H1 (cell line): Measurements from ENCODE around the gene SPHKAP. TPM values are rescaled to one million over a fixed set of nuclear protein-coding genes. Genes with fewer than 3 reads are reported as not detected.

Experiments
- CTCF ChIA-PET: fragments of 300-600 bp; sonication (Branson Sonifier 250); formaldehyde crosslinking; loops from one replicate; lab custom pipeline; 2021; ENCODE audit not compliant: partially characterized antibody; lab: Charles Lee
- POLR2A ChIA-PET: fragments of 300-600 bp; sonication (Branson Sonifier 250); formaldehyde crosslinking; loops from one replicate; lab custom pipeline; 2021; ENCODE audit warnings: inconsistent platforms; ENCODE audit not compliant: partially characterized antibody; lab: Charles Lee
- DNase-seq, 2 experiments: peaks; one replicate each; pipeline versions ENCODE4 v3.0.0 to v3.0.0-alpha.2; 2010 to 2022; ENCODE audit warnings: low spot score in 2 of 2, low read depth in 1 of 2, mixed read lengths in 1 of 2
- FAIRE-seq: peaks from 2 replicates; lab custom pipeline; 2011; peaks lifted over from hg19 to GRCh38; lab: Jason Lieb, UNC
- H2AFZ ChIP-seq: 2 replicates; pipeline ENCODE4 v1.8.1; 2012; ENCODE audit warnings: low read length, inconsistent platforms
- H2AK5ac ChIP-seq: 2 replicates; pipeline ENCODE4 v1.6.1; 2013; ENCODE audit warnings: low read depth, low read length
- H2BK120ac ChIP-seq: replicated peaks from 2 replicates; pipeline ENCODE3; 2013; ENCODE audit warnings: low read depth, low read length, inconsistent platforms
- H2BK12ac ChIP-seq: 2 replicates; pipeline ENCODE4 v1.6.1; 2013; ENCODE audit warnings: low read depth, low read length
- H2BK15ac ChIP-seq: 2 replicates; pipeline ENCODE4 v1.6.1; 2013; ENCODE audit warnings: low read length
- H2BK20ac ChIP-seq: 2 replicates; pipeline ENCODE4 v1.6.1; 2013; ENCODE audit warnings: low read length
- H2BK5ac ChIP-seq: 2 replicates; pipeline ENCODE4 v1.6.1; 2013; ENCODE audit warnings: low read depth, low read length
- H3K14ac ChIP-seq: 2 replicates; pipeline ENCODE4 v1.6.1; 2013; ENCODE audit warnings: inconsistent platforms; ENCODE audit not compliant: insufficient read length
- H3K18ac ChIP-seq: 2 replicates; pipeline ENCODE4 v1.6.1; 2013; ENCODE audit warnings: low read length; ENCODE audit errors: extremely low read depth
- H3K23ac ChIP-seq: 2 replicates; pipeline ENCODE4 v1.6.1; 2013; ENCODE audit warnings: inconsistent platforms; ENCODE audit not compliant: insufficient read length
- H3K23me2 ChIP-seq: 2 replicates; pipeline ENCODE4 v1.6.1; 2013; ENCODE audit warnings: low read depth, low read length
- H3K27ac ChIP-seq: 2 replicates; pipeline ENCODE4 v1.6.1; 2011; ENCODE audit warnings: low read depth, low read length, inconsistent platforms
- H3K27me3 ChIP-seq, 4 experiments: replicated peaks in 1 of 4; 1 replicate in 1 of 4; 2 replicates in 3 of 4; pipeline versions ENCODE4 v1.6.1 to v1.8.1; 2011 to 2013; ENCODE audit warnings: low read length in 3 of 4, mild to moderate bottlenecking in 3 of 4, inconsistent platforms in 2 of 4, mixed read lengths in 2 of 4, moderate library complexity in 1 of 4; ENCODE audit not compliant: control insufficient read depth in 3 of 4, insufficient read depth in 3 of 4; ENCODE audit errors: extremely low read depth in 1 of 4
- H3K36me3 ChIP-seq, 4 experiments: 2 replicates each; pipeline versions ENCODE4 v1.6.1 to v1.8.1; 2011 to 2013; ENCODE audit warnings: mild to moderate bottlenecking in 4 of 4, low read length in 3 of 4, moderate library complexity in 2 of 4, control low read depth in 1 of 4, inconsistent platforms in 1 of 4; ENCODE audit not compliant: insufficient read depth in 4 of 4, control insufficient read depth in 2 of 4
- H3K4ac ChIP-seq: replicated peaks from 2 replicates; pipeline ENCODE3; 2013; ENCODE audit warnings: low read length, low read depth, mixed read lengths, inconsistent platforms; ENCODE audit not compliant: insufficient read length
- H3K4me1 ChIP-seq, 4 experiments: replicated peaks in 1 of 4; 1 replicate in 1 of 4; 2 replicates in 3 of 4; pipeline versions ENCODE4 v1.6.1 to v1.8.1; 2011 to 2013; ENCODE audit warnings: low read length in 3 of 4, inconsistent platforms in 2 of 4, mixed read lengths in 1 of 4; ENCODE audit not compliant: insufficient read depth in 4 of 4, control insufficient read depth in 3 of 4
- H3K4me2 ChIP-seq, 2 experiments: 2 replicates each; pipeline versions ENCODE4 v1.6.1 to v1.8.1; 2011 to 2013; ENCODE audit warnings: low read depth in 2 of 2, low read length in 2 of 2, control low read depth in 1 of 2, inconsistent platforms in 1 of 2, mild to moderate bottlenecking in 1 of 2; ENCODE audit not compliant: insufficient read depth in 1 of 2
- H3K4me3 ChIP-seq, 4 experiments: fragments of 200-600, 300-600 bp in 1 of 4; sonication (generic), shearing (Covaris generic), sonication (Bioruptor Twin) in 1 of 4; 2 replicates each; pipeline versions ENCODE4 v1.5.1 to v1.8.1; 2011 to 2016; ENCODE audit warnings: low read length in 4 of 4, low read depth in 3 of 4, control low read depth in 2 of 4, inconsistent platforms in 2 of 4, mild to moderate bottlenecking in 2 of 4, mixed read lengths in 1 of 4, moderate library complexity in 1 of 4; ENCODE audit not compliant: insufficient read depth in 2 of 4; ENCODE audit errors: extremely low read depth in 1 of 4
- H3K56ac ChIP-seq: replicated peaks from 2 replicates; pipeline ENCODE3; 2013; ENCODE audit warnings: low read depth, mild to moderate bottlenecking, mixed read lengths, low read length, inconsistent platforms; ENCODE audit not compliant: insufficient read length
- H3K79me1 ChIP-seq: 2 replicates; pipeline ENCODE4 v1.6.1; 2013; ENCODE audit warnings: low read depth, low read length, control low read depth
- H3K79me2 ChIP-seq, 2 experiments: 2 replicates each; pipeline versions ENCODE4 v1.6.1 to v1.8.1; 2012 to 2013; ENCODE audit warnings: low read length in 2 of 2, mild to moderate bottlenecking in 2 of 2, inconsistent platforms in 1 of 2; ENCODE audit not compliant: insufficient read depth in 2 of 2, control insufficient read depth in 1 of 2
- H3K9ac ChIP-seq, 4 experiments: replicated peaks in 1 of 4; 1 replicate in 1 of 4; 2 replicates in 3 of 4; pipeline versions ENCODE4 v1.6.1 to v1.8.1; 2011 to 2013; ENCODE audit warnings: low read depth in 3 of 4, low read length in 3 of 4, control low read depth in 2 of 4, mild to moderate bottlenecking in 2 of 4, moderate library complexity in 2 of 4, inconsistent platforms in 1 of 4; ENCODE audit errors: extremely low read depth in 1 of 4
- H3K9me3 ChIP-seq, 2 experiments: 2 replicates each; pipeline versions ENCODE4 v1.6.1 to v1.8.1; 2012 to 2013; ENCODE audit warnings: mild to moderate bottlenecking in 2 of 2, moderate library complexity in 2 of 2, control low read depth in 1 of 2, inconsistent platforms in 1 of 2, low read depth in 1 of 2, low read length in 1 of 2, mixed read lengths in 1 of 2; ENCODE audit not compliant: insufficient read depth in 2 of 2
- H4K20me1 ChIP-seq, 2 experiments: replicated peaks in 1 of 2; 2 replicates each; pipeline versions ENCODE3 to v1.8.1; 2011 to 2013; ENCODE audit warnings: inconsistent platforms in 2 of 2, low read length in 2 of 2, mild to moderate bottlenecking in 1 of 2; ENCODE audit not compliant: insufficient read depth in 2 of 2, control insufficient read depth in 1 of 2
- H4K5ac ChIP-seq: 2 replicates; pipeline ENCODE4 v1.6.1; 2013; ENCODE audit warnings: low read length, low read depth, mixed read lengths, inconsistent platforms; ENCODE audit not compliant: insufficient read length
- H4K8ac ChIP-seq: 2 replicates; pipeline ENCODE4 v1.8.0; 2013; ENCODE audit warnings: mild to moderate bottlenecking, moderate library complexity, low read length, inconsistent platforms; ENCODE audit not compliant: insufficient read depth; ENCODE audit errors: extremely low read depth
- H4K91ac ChIP-seq: replicated peaks from 2 replicates; pipeline ENCODE3; 2013; ENCODE audit warnings: low read length, mixed read lengths, inconsistent platforms; ENCODE audit not compliant: insufficient read length
- CBX8 ChIP-seq: fragments of 300-800, 300-1000 bp; sonication (generic); IDR thresholded peaks from 2 replicates; pipeline ENCODE4 v1.7.1; 2016; ENCODE audit warnings: low read depth, low read length, borderline replicate concordance
- CREB1 ChIP-seq: IDR thresholded peaks from 2 replicates; pipeline ENCODE4 v1.6.1; 2012; ENCODE audit warnings: inconsistent platforms
- GTF2F1 ChIP-seq: IDR thresholded peaks from 2 replicates; pipeline ENCODE4 v1.6.1; 2012; ENCODE audit warnings: low read depth, low read length, improper control_type of control experiment, borderline replicate concordance
- MAX ChIP-seq: IDR thresholded peaks from 2 replicates; pipeline ENCODE4 v1.6.1; 2012; ENCODE audit warnings: inconsistent platforms
- PHF8 ChIP-seq: fragments of 200-600 bp; sonication (generic); conservative IDR thresholded peaks from 2 replicates; pipeline ENCODE4 v1.7.1; 2012; ENCODE audit warnings: low read depth, mild to moderate bottlenecking, inconsistent platforms, low read length, moderate library complexity
- SIX5 ChIP-seq: IDR thresholded peaks from 2 replicates; pipeline ENCODE4 v1.6.1; 2011; ENCODE audit warnings: mild to moderate bottlenecking, low read depth, low read length
- WGBS, 2 experiments: shearing (Covaris generic) in 1 of 2; methylation state at CpG; one replicate each; pipeline versions ENCODE4 v1.1.6 to v1.1.7; 2013 to 2015; ENCODE audit warnings: low lambda C conversion rate in 2 of 2, mixed read lengths in 2 of 2, inconsistent platforms in 1 of 2, low coverage in 1 of 2, missing lambda C conversion rate in 1 of 2; ENCODE audit not compliant: insufficient replicate concordance in 2 of 2, insufficient coverage in 1 of 2, insufficient read length in 1 of 2; ENCODE audit errors: extremely low coverage in 1 of 2, missing lambda C conversion rate in 1 of 2; 5-methylcytosine and 5-hydroxymethylcytosine counted together
- polyA plus RNA-seq, 7 experiments: library from polyadenylated mRNA; depleted of rRNA in 3 of 7; stranded (reverse) in 5 of 7; unstranded in 2 of 7; fragments of >200 nt in 5 of 7; fragments of 200-250 nt in 2 of 7; gene quantifications; 1 replicate in 5 of 7; 2 replicates in 1 of 7; 4 replicates in 1 of 7; pipeline versions ENCODE4 v1.2.1 to v1.2.3, GENCODE V29; 2011 to 2013; ENCODE audit warnings: missing spikeins in 2 of 7, mixed read lengths in 2 of 7
- total RNA-seq: library from RNA; stranded (reverse); fragmentation: NEBNext Ultra II Directional; extraction: Animal tissue kit (Norgen Biotek cat#: 25700); gene quantifications from 2 replicates; pipeline ENCODE4 v1.2.1, GENCODE V29; 2021
- TF ChIP-seq, protein P1 (sequence below): IDR thresholded peaks from 2 replicates; pipeline ENCODE4 v1.6.1; 2012; ENCODE audit warnings: inconsistent platforms

SPHKAP gene
- total and polyA plus RNA-seq, 2 of the 8 experiments (the other 6 are each of a cell fraction or from before 2014, with no cell fraction given) = 0.02 TPM; not detected in 1

DNA sequence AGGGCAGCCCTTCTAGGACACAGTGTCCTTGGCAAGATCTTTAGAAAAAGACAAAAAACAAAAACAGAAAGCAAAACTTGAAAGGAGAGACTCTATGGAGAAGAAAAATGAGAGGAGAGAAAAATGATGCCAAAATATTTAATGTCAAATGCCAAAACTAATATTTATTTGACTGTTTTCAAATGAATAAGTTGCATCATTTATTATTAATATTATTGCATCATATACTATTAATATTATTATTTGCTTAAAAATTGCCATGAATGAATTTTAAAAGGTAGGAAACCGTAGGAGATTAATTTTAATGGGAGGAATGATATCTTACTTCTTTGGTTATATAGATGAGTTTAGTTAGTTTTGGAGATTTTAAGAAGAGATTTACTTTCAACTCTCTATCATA is 165.7 kb downstream of the SPHKAP start:
- no peaks in the 10 kb centered on the region for H3K9me3 ChIP-seq
- peaks cover 0 to 5% (median 1%) of the 10 kb centered on the region in 4 experiments; a peak in 4 of 7 replicates for H3K4me1 ChIP-seq
- no peak overlapping the region for H2BK12ac ChIP-seq
- H3K18ac ChIP-seq = no peak overlapping the region
- no peak for DNase-seq
- H3K79me2 ChIP-seq = no peaks in the 10 kb centered on the region
- H3K4me2 ChIP-seq = no peak overlapping the region
- no peak overlapping the region for H2AFZ ChIP-seq
- H4K20me1 ChIP-seq = no peaks in the 10 kb centered on the region
- no peak overlapping the region for H3K4me3 ChIP-seq
- H4K5ac ChIP-seq = no peak overlapping the region
- H2BK15ac ChIP-seq = no peak overlapping the region
- TF ChIP-seq PHF8 (no peak), GTF2F1 (no peak), MAX (no peak), CREB1 (no peak), CBX8 (no peak), SIX5 (no peak)
- TF ChIP-seq, protein P1, sequence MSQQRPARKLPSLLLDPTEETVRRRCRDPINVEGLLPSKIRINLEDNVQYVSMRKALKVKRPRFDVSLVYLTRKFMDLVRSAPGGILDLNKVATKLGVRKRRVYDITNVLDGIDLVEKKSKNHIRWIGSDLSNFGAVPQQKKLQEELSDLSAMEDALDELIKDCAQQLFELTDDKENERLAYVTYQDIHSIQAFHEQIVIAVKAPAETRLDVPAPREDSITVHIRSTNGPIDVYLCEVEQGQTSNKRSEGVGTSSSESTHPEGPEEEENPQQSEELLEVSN = no peak
- POLR2A ChIA-PET = no interaction called here
- no peak overlapping the region for H3K9ac ChIP-seq
- H3K56ac ChIP-seq = no peak overlapping the region
- no peak overlapping the region for H3K4ac ChIP-seq
- no peaks in the 10 kb centered on the region for H3K23me2 ChIP-seq
- H2BK120ac ChIP-seq = no peak overlapping the region
- WGBS, 2 experiments = 92% methylated on average over 1 of the region's 1 CpG; no CpG with 5 or more reads in 1 of the 2 experiments
- FAIRE-seq = no peak
- H3K23ac ChIP-seq = no peak overlapping the region
- H3K36me3 ChIP-seq = no peaks in the 10 kb centered on the region
- no peak overlapping the region for H4K8ac ChIP-seq
- H3K27me3 ChIP-seq = no peaks in the 10 kb centered on the region
- H2BK20ac ChIP-seq = no peak overlapping the region
- no peak overlapping the region for H3K27ac ChIP-seq
- CTCF ChIA-PET = no interaction called here
- no peak overlapping the region for H3K14ac ChIP-seq
- H3K79me1 ChIP-seq = no peaks in the 10 kb centered on the region
- no peak overlapping the region for H2BK5ac ChIP-seq
- H4K91ac ChIP-seq = no peak overlapping the region
- no peak overlapping the region for H2AK5ac ChIP-seq
